ENCODE results near the gene GPR37L1. TPM values are rescaled to one million over a fixed set of nuclear protein-coding genes. Genes with fewer than 3 reads are reported as not detected.

Gene GPR37L1
- total and polyA plus RNA-seq, 9 donors = 0.01 to 0.34 (median 0.12) TPM; not detected in 2

- no peak for DNase-seq
- WGBS, 3 donors = 76 to 79% (median 77%) methylated on average over 4 of the region's 4 CpGs
- Histone ChIP-seq H3K27ac (no peak overlapping the region), H3K4me1 (ENCODE audit: insufficient read depth) (no peaks in the 10 kb centered on the region), H3K4me3 (no peak overlapping the region), H3K27me3 (no peaks in the 10 kb centered on the region), H3K9me3 (no peaks in the 10 kb centered on the region), H3K36me3 (no peaks in the 10 kb centered on the region)
- no peak for TF ChIP-seq EP300 (IDR thresholded peaks at IDR 0.05)
- TF ChIP-seq CTCF (IDR thresholded peaks at IDR 0.05) = no peak
- no peak for TF ChIP-seq POLR2A (IDR thresholded peaks at IDR 0.05)
- intact Hi-C loops (cut with DNase I) = no loop called here
Measured at GRCh38 chr1:202153284-202153683, 30.6 kb downstream of the GPR37L1 start.

DNA sequence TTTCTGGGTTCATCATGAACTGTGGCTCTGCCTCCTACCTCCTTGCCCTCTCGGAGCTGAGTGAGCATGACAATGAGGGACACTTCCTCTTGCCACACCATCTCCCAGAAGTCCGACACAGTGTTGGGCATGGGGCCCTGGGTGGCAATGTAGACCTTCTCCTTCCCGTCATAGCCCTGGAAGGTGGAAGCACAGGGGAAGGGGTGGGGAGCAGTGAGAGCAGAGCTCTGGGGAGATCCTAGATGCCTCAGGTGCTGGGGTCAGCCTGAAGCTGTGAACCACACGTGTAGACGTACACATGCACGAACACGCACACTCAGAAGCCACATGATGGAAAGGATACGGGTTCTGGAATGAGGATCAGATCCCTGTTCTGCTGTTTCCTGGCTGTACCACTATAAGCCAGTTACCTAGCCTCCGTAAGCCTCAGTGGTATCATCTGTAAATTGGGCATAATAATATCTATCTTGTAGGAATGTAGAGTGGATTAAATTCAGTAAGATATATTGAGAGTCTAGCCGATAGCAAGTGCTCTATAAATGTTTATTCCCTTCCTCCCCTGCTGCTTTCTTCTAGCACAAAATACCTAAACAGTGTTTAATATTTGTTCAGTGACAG, 31.5 kb downstream of the GPR37L1 start:
- WGBS, 3 donors = 77 to 83% (median 82%) methylated on average over 10 of the region's 10 CpGs
- no peak overlapping the region for H3K27ac ChIP-seq
- intact Hi-C loops (cut with DNase I) = no loop called here
- no peaks in the 10 kb centered on the region for H3K9me3 ChIP-seq
- no peak overlapping the region for H3K4me3 ChIP-seq
- H3K4me1 ChIP-seq (ENCODE audit: insufficient read depth) = peaks cover 5% of the 10 kb centered on the region
- H3K27me3 ChIP-seq = no peaks in the 10 kb centered on the region
- no peaks in the 10 kb centered on the region for H3K36me3 ChIP-seq
- no peak for DNase-seq
- no peak for TF ChIP-seq POLR2A (IDR thresholded peaks at IDR 0.05)

GRCh38 chr1:202154766-202155477, 32.2 kb downstream of the GPR37L1 start:
- intact Hi-C loops (cut with DNase I) = no loop called here
- no peak for TF ChIP-seq POLR2A (IDR thresholded peaks at IDR 0.05)
- no peak for TF ChIP-seq EP300 (IDR thresholded peaks at IDR 0.05)
- TF ChIP-seq CTCF (IDR thresholded peaks at IDR 0.05) = peak in 1 of 3 donors; percentile 34
- Histone ChIP-seq H3K9me3 (no peaks in the 10 kb centered on the region), H3K4me1 (ENCODE audit: insufficient read depth) (peaks cover 10% of the 10 kb centered on the region), H3K27me3 (no peaks in the 10 kb centered on the region), H3K36me3 (no peaks in the 10 kb centered on the region), H3K27ac (no peak overlapping the region), H3K4me3 (no peak overlapping the region)
- peak in 3 of 5 donors; percentile 56 to 62 (median 56) for DNase-seq
- WGBS, 3 donors = 23 to 33% (median 28%) methylated on average over 11 of the region's 11 CpGs

GRCh38 chr1:202155478-202156021, 32.8 kb downstream of the GPR37L1 start:
- H3K4me1 ChIP-seq (ENCODE audit: insufficient read depth) = peaks cover 14% of the 10 kb centered on the region
- no peak for TF ChIP-seq CTCF (IDR thresholded peaks at IDR 0.05)
- TF ChIP-seq EP300 (IDR thresholded peaks at IDR 0.05) = no peak
- TF ChIP-seq POLR2A (IDR thresholded peaks at IDR 0.05) = no peak
- no peaks in the 10 kb centered on the region for H3K27me3 ChIP-seq
- DNase-seq = peak in 1 of 5 donors; percentile 61
- no peak overlapping the region for H3K4me3 ChIP-seq
- 39 to 46% (median 42%) methylated on average over 8 of the region's 8 CpGs for WGBS, 3 donors
- no peak overlapping the region for H3K27ac ChIP-seq
- no peaks in the 10 kb centered on the region for H3K36me3 ChIP-seq
- H3K9me3 ChIP-seq = no peaks in the 10 kb centered on the region
- intact Hi-C loops (cut with DNase I) = no loop called here

- no peaks in the 10 kb centered on the region for H3K36me3 ChIP-seq
- WGBS, 3 donors = 77 to 84% (median 82%) methylated on average over 8 of the region's 8 CpGs
- intact Hi-C loops (cut with DNase I) = no loop called here
- H3K9me3 ChIP-seq = no peaks in the 10 kb centered on the region
- no peaks in the 10 kb centered on the region for H3K27me3 ChIP-seq
- H3K4me3 ChIP-seq = no peak overlapping the region
- H3K27ac ChIP-seq = no peak overlapping the region
- H3K4me1 ChIP-seq (ENCODE audit: insufficient read depth) = peaks cover 17% of the 10 kb centered on the region
- TF ChIP-seq POLR2A (IDR thresholded peaks at IDR 0.05) (no peak), EP300 (IDR thresholded peaks at IDR 0.05) (no peak), CTCF (IDR thresholded peaks at IDR 0.05) (no peak)
- no peak for DNase-seq
Measured at GRCh38 chr1:202156590-202156989, 33.9 kb downstream of the GPR37L1 start.
